GM21528 (cell line): ENCODE data around the gene PRKD1.
"Not testable (repeated sequence)": the region's sequence is repeated elsewhere in the genome, so short reads cannot be mapped to it uniquely, and the experiment has no call there.

Source experiments
- ATAC-seq: cut with Tn5 transposase; IDR thresholded peaks from one replicate; pipeline ENCODE4 v1.9.1; 2021; ENCODE audit warnings: mild to moderate bottlenecking, moderate library complexity; ENCODE audit not compliant: unreplicated experiment, low FRiP score

PRKD1 gene

GRCh38 chr14:29905543-29905942 is 22.1 kb downstream of the PRKD1 start:
- no peak for ATAC-seq

- no peak for ATAC-seq
Observed at GRCh38 chr14:29900609-29901350, 26.9 kb downstream of the PRKD1 start.

GRCh38 chr14:29898470-29898869 is 29.2 kb downstream of the PRKD1 start:
- ATAC-seq: no peak

- no peak for ATAC-seq
Observed at GRCh38 chr14:29897181-29897580, 30.5 kb downstream of the PRKD1 start.

GRCh38 chr14:29896354-29896821 is 31.3 kb downstream of the PRKD1 start:
- no peak for ATAC-seq

- no peak for ATAC-seq
Observed at GRCh38 chr14:29895591-29896083, 32.0 kb downstream of the PRKD1 start.

- ATAC-seq: no peak
Observed at GRCh38 chr14:29893989-29894388, 33.7 kb downstream of the PRKD1 start.

GRCh38 chr14:29892327-29892726 is 35.3 kb downstream of the PRKD1 start:
- no peak for ATAC-seq

GRCh38 chr14:29885988-29886387 is 41.7 kb downstream of the PRKD1 start:
- no peak for ATAC-seq

GRCh38 chr14:29868000-29868399 is 59.6 kb downstream of the PRKD1 start:
- no peak for ATAC-seq

- no peak for ATAC-seq
Observed at GRCh38 chr14:29865299-29865698, 62.3 kb downstream of the PRKD1 start.

GRCh38 chr14:29861996-29862395 is 65.7 kb downstream of the PRKD1 start:
- no peak for ATAC-seq

GRCh38 chr14:29858299-29858698 is 69.3 kb downstream of the PRKD1 start:
- ATAC-seq: peak; percentile 91

- ATAC-seq: no peak
Observed at GRCh38 chr14:29857551-29857950, 70.1 kb downstream of the PRKD1 start.

- ATAC-seq: no peak
Observed at GRCh38 chr14:29856516-29856915, 71.1 kb downstream of the PRKD1 start.

GRCh38 chr14:29853691-29854090 is 74.0 kb downstream of the PRKD1 start:
- not testable (repeated sequence) for ATAC-seq

- no peak for ATAC-seq
Observed at GRCh38 chr14:29853272-29853671, 74.4 kb downstream of the PRKD1 start.

GRCh38 chr14:29851397-29851796 is 76.2 kb downstream of the PRKD1 start:
- ATAC-seq: no peak

GRCh38 chr14:29847056-29847380 is 80.6 kb downstream of the PRKD1 start:
- ATAC-seq: no peak

GRCh38 chr14:29846339-29847055 is 81.2 kb downstream of the PRKD1 start:
- ATAC-seq: no peak

GRCh38 chr14:29843981-29844380 is 83.7 kb downstream of the PRKD1 start:
- no peak for ATAC-seq

- no peak for ATAC-seq
Observed at GRCh38 chr14:29842228-29842627, 85.4 kb downstream of the PRKD1 start.
